ENCODE results near the gene ARHGAP15. TPM values are rescaled to one million over a fixed set of nuclear protein-coding genes. Genes with fewer than 3 reads are reported as not detected.

The ARHGAP15 gene
- total RNA-seq, 4 donors from 2014 or later: 1.7 to 16.8 (median 3.7) TPM

- 44 to 51% methylated on average over 4 of the region's 4 CpGs for WGBS, 2 donors
- no peak for TF ChIP-seq CTCF (IDR thresholded peaks at IDR 0.05)
- TF ChIP-seq POLR2A (IDR thresholded peaks at IDR 0.05): no peak
- intact Hi-C loops (cut with DNase I): no loop called here
- Histone ChIP-seq H3K27me3 (no peaks in the 10 kb centered on the region), H3K9me3 (no peaks in the 10 kb centered on the region), H3K27ac (peak overlapping the region in 3 of 4 donors; percentile 66 to 81 (median 79)), H3K36me3 (no peaks in the 10 kb centered on the region), H3K4me1 (peaks cover 0 to 20% (median 6%) of the 10 kb centered on the region in 3 donors), H3K4me3 (no peak overlapping the region)
- DNase-seq: no peak
Measured at GRCh38 chr2:143482771-143483170, 353.6 kb downstream of the ARHGAP15 start.

GRCh38 chr2:143486976-143487375 lies 357.8 kb downstream of the ARHGAP15 start:
- H3K27me3 ChIP-seq: no peaks in the 10 kb centered on the region
- WGBS, 2 donors: 13 to 36% methylated on average over 1 of the region's 1 CpG
- H3K27ac ChIP-seq: no peak overlapping the region
- peaks cover 0 to 3% (median 0%) of the 10 kb centered on the region in 3 donors for H3K4me1 ChIP-seq
- TF ChIP-seq CTCF (IDR thresholded peaks at IDR 0.05) (no peak), POLR2A (IDR thresholded peaks at IDR 0.05) (no peak)
- no peak overlapping the region for H3K4me3 ChIP-seq
- no peaks in the 10 kb centered on the region for H3K36me3 ChIP-seq
- DNase-seq: no peak
- intact Hi-C loops (cut with DNase I): no loop called here
- no peaks in the 10 kb centered on the region for H3K9me3 ChIP-seq

- intact Hi-C loops (cut with DNase I): no loop called here
Measured at GRCh38 chr2:143489145-143489544, 359.9 kb downstream of the ARHGAP15 start.

GRCh38 chr2:143491131-143491530 lies 361.9 kb downstream of the ARHGAP15 start:
- Histone ChIP-seq H3K36me3 (no peaks in the 10 kb centered on the region), H3K27ac (no peak overlapping the region), H3K9me3 (no peaks in the 10 kb centered on the region), H3K4me1 (no peaks in the 10 kb centered on the region), H3K27me3 (no peaks in the 10 kb centered on the region), H3K4me3 (no peak overlapping the region)
- DNase-seq: no peak
- intact Hi-C loops (cut with DNase I): no loop called here
- TF ChIP-seq POLR2A (IDR thresholded peaks at IDR 0.05) (no peak), CTCF (IDR thresholded peaks at IDR 0.05) (no peak)
- 44 to 65% methylated on average over 2 of the region's 2 CpGs for WGBS, 2 donors

More at GRCh38 chr2:143489145-143489544, 359.9 kb downstream of the ARHGAP15 start:
- Histone ChIP-seq H3K4me1 (no peaks in the 10 kb centered on the region), H3K4me3 (no peak overlapping the region), H3K36me3 (no peaks in the 10 kb centered on the region), H3K27ac (no peak overlapping the region), H3K9me3 (no peaks in the 10 kb centered on the region), H3K27me3 (no peaks in the 10 kb centered on the region)
- TF ChIP-seq CTCF (IDR thresholded peaks at IDR 0.05) (no peak), POLR2A (IDR thresholded peaks at IDR 0.05) (no peak)
- WGBS, 2 donors: 74 to 79% methylated on average over 3 of the region's 3 CpGs
- no peak for DNase-seq

- H3K9me3 ChIP-seq: no peaks in the 10 kb centered on the region
- H3K36me3 ChIP-seq: no peaks in the 10 kb centered on the region
- H3K27me3 ChIP-seq: no peaks in the 10 kb centered on the region
- no peaks in the 10 kb centered on the region for H3K4me1 ChIP-seq
- H3K27ac ChIP-seq: no peak overlapping the region
- TF ChIP-seq CTCF (IDR thresholded peaks at IDR 0.05): no peak
- H3K4me3 ChIP-seq: no peak overlapping the region
- no peak for DNase-seq
- intact Hi-C loops (cut with DNase I): no loop called here
- 89 to 93% methylated on average over 1 of the region's 1 CpG for WGBS, 2 donors
Measured at GRCh38 chr2:143493339-143493738, 364.1 kb downstream of the ARHGAP15 start.

Data from esophagus squamous epithelium (tissue), 5 donors.